HS-27A (cell line): Measurements from ENCODE around the gene PLLP.
"Not testable (repeated sequence)": the region's sequence is repeated elsewhere in the genome, so short reads cannot be mapped to it uniquely, and the experiment has no call there.

Experiments used
- DNase-seq: peaks from one replicate; pipeline ENCODE4 v3.0.0-alpha.2; 2012; ENCODE audit warnings: low read depth, missing footprints

Gene PLLP

GRCh38 chr16:57303021-57303909 is 18.8 kb upstream of the PLLP start:
- DNase-seq, result no peak

GRCh38 chr16:57301126-57301817 is 16.8 kb upstream of the PLLP start:
- no peak for DNase-seq

- DNase-seq, result peak; percentile 98
Measured at GRCh38 chr16:57300387-57301125, 16.1 kb upstream of the PLLP start.

- DNase-seq, result peak; percentile 96
Measured at GRCh38 chr16:57299719-57300386, 15.4 kb upstream of the PLLP start.

- DNase-seq, result no peak
Measured at GRCh38 chr16:57299009-57299718, 14.7 kb upstream of the PLLP start.

- no peak for DNase-seq
Measured at GRCh38 chr16:57297856-57298255, 13.4 kb upstream of the PLLP start.

GRCh38 chr16:57289391-57290257 is 5.2 kb upstream of the PLLP start:
- DNase-seq, result no peak

- no peak for DNase-seq
Measured at GRCh38 chr16:57285379-57285778, 907 bp upstream of the PLLP start.

GRCh38 chr16:57284952-57285363 is 486 bp upstream of the PLLP start:
- no peak for DNase-seq

GRCh38 chr16:57283959-57284208 is 588 bp downstream of the PLLP start:
- no peak for DNase-seq

- DNase-seq, result no peak
Measured at GRCh38 chr16:57283214-57283958, 1.1 kb downstream of the PLLP start.

- DNase-seq, result no peak
Measured at GRCh38 chr16:57282510-57283213, 1.8 kb downstream of the PLLP start.

- no peak for DNase-seq
Measured at GRCh38 chr16:57281791-57282190, 2.7 kb downstream of the PLLP start.

GRCh38 chr16:57279780-57280638 is 4.5 kb downstream of the PLLP start:
- DNase-seq, result no peak

GRCh38 chr16:57278494-57278893 is 6.0 kb downstream of the PLLP start:
- DNase-seq, result no peak

- DNase-seq, result peak; percentile 62
Measured at GRCh38 chr16:57277586-57277985, 6.9 kb downstream of the PLLP start.

GRCh38 chr16:57276596-57276995 is 7.9 kb downstream of the PLLP start:
- DNase-seq, result no peak

GRCh38 chr16:57275946-57276345 is 8.5 kb downstream of the PLLP start:
- DNase-seq, result not testable (repeated sequence)
